ENCODE data around the gene NDUFAF2.

NDUFAF2 gene

GRCh38 chr5:61137835-61138234, 192.8 kb downstream of the NDUFAF2 start:
- DNase-seq, result no peak

DNA sequence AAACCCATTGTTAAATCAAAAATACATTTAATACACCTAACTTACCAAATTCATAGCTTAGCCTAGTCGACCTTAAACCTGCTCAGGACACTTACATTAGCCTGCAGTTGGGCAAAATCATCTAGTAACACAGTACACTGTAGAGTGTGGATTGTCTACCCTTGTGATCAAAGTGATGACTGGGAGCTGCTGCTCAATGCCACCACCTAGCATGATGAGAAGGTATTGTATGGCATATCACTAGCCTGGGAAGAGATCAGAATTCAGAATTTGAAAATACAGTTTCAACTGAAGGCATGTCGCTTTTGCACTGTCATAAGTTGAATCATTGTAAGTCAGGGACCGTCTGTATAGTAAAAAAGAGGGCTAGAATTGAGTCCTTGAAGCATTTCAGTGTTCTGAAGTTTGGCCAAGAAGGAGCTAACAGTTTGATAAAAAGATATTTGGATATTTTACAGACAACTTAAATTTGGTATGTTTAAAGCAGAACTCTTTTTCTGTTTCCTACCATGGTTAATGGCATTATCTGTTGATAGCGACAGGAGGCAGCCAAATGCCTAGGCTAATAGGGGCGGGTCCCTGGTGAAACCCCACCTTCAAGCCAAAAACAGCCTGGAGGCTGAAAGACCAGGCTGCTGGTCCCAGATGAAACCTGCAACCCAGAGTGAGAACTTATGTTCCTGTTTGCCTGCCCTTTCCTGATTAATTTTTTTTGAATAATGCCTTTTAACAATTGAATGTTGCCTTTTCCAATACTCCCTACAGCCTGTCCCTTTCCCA, 194.3 kb downstream of the NDUFAF2 start:
- no peak for DNase-seq

GRCh38 chr5:61139931-61140330, 194.9 kb downstream of the NDUFAF2 start:
- no peak for DNase-seq

- no peak for DNase-seq
Observed at GRCh38 chr5:61141801-61142200, 196.8 kb downstream of the NDUFAF2 start.

GRCh38 chr5:61142391-61142790, 197.4 kb downstream of the NDUFAF2 start:
- no peak for DNase-seq

DNA sequence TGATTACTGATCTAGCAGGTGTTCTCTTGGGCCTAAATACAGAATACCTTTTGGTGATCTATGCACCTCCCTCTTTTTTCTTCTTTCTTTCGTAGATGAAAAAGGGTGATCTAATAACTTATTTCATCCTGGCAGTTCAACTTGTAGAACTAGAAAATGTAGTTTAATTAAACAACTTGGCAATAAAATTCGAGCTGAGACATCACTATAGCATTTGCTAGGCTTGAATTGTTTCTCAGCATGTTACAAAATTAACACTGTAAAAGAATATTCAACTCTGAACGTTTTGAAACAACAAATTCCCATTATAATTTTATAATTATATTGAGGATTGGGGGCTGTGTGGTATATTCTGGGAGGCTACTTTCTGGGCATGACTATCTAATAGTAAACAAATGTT, 197.8 kb downstream of the NDUFAF2 start:
- no peak for DNase-seq

GRCh38 chr5:61148515-61148914, 203.5 kb downstream of the NDUFAF2 start:
- no peak for DNase-seq

DNA sequence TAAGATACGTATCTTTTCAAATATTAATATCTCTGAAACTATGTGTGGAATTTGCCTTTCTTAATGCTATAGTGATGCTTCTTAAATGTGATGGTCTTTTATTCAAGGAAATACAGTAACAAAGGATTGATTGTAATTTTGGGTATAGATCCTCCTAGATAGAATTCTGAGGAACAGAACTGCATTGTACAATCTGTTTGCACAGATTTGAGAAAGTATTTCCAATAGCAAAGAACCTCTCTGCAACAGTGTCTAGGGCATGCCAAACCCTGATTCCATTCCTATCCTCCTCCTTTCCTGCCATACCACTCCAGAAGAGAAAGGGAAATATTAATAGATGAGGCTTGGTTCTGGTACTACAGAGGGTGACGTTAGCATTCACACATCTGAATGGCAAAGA, 206.9 kb downstream of the NDUFAF2 start:
- no peak for DNase-seq

DNA sequence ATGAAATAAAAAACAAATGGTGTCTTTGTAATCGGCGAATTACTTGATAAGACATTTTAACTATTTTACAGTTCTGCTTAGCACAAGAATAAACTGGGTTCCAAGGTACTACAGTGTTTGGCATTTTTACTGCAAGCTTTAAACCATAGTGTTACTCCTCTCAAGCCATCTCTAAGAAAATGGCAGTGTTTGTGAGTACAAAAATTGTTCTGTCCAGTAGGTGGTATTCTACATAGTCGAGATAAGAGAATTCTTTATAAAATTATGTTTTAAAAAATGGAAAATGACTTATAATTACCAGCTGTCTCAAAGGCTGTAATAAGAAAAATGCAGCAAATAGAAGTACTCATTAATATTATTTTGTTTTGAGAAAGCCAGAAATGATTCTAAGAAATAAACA, 214.1 kb downstream of the NDUFAF2 start:
- no peak for DNase-seq

DNA sequence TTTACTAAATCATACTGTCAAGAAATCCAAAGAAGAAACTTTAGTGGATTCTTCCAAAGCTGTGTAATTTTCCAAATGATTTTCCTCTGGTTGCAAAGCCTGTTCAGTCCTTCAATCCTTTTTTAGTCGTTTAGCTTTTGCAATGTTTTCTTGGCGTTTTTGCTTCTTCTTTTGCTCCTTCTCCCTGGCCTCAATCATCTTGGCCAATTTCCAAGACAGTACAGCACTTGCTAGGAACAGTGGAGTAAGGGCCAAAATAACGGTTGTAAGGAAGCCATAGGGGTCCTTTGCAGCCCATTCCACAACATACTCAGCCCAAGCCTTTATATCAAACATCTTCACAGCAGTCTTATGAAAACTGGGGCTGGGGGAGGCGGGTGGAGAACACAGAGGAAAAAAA, 214.8 kb downstream of the NDUFAF2 start:
- no peak for DNase-seq

DNA sequence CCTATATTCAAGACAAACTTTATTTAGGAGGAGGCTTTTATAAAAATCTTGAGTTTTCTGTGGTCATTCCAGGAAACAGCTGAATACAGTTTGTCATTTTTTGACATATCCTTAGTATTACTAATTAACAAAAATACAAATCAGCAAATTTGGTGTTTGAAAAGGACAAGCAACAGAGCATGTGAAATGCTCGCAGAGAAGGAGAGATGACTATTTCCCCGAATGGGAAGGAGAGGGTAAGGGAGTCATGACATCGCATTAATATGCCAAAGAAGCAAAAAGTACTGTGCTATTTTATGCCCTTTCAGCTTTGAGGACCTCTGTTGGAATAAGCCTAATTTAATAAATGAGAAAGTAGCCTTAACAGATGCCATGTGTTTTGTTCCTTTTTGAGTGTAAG, 215.5 kb downstream of the NDUFAF2 start:
- no peak for DNase-seq

DNA sequence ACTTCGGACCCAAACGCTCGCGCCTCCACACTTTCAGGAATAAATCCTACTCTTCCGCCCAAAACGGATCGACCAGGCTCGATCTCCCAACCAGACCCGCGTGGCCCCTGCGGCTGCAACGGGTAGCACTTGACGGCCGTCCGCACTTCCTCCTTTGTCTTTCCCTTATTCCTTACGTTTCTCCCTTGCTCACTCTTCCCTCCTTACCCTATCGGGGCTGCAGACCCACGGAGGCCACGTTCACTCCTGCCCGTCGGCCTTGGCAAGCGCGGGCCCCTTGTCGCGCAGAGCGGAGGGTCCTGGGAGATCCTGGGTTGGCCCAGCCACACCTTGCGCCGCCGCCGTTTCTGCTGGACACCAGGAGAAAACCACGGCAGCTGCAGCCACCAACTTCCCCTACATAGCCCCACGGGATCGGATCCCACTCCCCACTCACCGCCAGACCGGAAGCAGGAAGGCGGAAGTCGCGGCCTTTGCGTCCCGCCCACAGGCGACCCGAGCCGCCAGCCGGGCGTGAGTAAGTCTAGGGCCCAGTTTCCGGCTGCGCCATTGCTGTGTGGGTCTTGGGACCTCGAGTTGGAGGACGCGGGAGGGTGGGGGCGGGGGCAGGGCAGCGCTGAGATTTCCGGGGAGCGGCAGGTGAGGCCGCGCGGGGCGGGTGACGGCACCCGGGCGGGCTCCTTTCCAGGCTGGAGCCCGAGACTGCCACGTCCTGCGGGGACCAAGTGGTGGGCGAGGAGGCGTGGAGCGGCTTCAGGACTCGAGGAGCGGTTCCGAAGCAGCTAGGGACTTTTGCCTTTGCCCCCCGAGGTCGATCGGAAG, 217.2 kb downstream of the NDUFAF2 start, which contains the start of gene SMIM15:
SMIM15 (minus strand) TSS at position 459 of the 822 bp plus-strand sequence. CDS start 2,297 bp downstream, outside the sequence.
- DNase-seq, result peak; percentile 17

- no peak for DNase-seq
Observed at GRCh38 chr5:61162832-61163567, 218.0 kb downstream of the NDUFAF2 start.

DNA sequence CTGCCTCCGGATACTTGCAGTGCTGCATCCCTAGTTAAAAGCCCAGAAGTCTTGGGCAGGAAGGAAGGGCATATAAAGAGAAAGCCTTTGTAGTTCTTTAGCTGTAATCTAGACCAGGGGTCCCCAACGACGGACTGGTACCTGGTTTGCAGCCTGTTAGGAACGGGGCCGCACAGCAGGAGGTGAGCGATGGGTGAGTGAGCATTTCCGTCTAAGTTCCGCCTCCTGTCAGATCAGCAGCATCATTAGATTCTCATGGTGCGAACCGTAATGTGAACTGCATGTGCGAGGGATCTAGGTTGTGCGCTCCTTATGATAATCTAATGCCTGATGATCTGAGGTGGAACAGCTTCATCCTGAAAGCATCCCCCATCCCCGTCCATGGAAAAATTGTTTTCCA, 218.9 kb downstream of the NDUFAF2 start:
- no peak for DNase-seq

DNA sequence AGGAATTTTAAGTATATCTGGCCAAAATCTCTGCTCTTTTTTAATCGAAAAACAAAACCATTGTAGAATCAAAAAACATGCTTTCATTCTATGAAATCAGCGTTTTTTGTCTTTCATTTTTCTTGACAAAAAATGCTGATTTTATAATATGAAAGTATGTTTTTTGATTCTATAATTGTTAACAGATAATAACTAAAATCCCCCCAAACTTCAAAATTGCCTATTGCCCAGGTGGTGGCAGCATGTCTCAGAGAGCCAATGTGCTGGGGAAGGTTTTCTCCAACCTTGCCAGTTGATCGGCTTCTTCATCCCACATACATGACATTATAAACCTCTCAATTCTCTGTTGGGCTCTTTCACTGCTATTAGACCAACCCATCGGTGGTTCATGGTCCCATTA, 222.4 kb downstream of the NDUFAF2 start:
- DNase-seq, result no peak

DNA sequence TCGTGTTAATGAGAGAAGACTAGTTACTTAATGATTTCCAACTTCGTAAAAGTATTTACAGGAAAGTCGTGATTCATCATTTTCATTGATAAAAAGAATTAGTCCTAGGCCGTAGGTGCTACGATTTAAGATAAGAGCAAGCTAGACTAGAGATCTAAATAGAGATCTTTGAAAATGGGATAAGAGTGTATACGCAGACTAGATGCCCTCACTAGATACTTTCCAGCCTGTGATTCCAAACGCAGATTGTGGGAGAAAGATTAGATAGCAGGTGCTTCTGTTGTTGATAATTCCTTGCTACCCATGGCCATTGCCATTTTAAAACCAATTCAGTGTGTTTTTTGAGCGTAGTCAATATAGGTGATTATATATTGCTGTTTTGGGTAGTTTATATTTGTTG, 223.9 kb downstream of the NDUFAF2 start:
- no peak for DNase-seq

GRCh38 chr5:61171479-61171878, 226.5 kb downstream of the NDUFAF2 start:
- DNase-seq, result no peak

- no peak for DNase-seq
Observed at GRCh38 chr5:61176631-61177030, 231.6 kb downstream of the NDUFAF2 start.

DNA sequence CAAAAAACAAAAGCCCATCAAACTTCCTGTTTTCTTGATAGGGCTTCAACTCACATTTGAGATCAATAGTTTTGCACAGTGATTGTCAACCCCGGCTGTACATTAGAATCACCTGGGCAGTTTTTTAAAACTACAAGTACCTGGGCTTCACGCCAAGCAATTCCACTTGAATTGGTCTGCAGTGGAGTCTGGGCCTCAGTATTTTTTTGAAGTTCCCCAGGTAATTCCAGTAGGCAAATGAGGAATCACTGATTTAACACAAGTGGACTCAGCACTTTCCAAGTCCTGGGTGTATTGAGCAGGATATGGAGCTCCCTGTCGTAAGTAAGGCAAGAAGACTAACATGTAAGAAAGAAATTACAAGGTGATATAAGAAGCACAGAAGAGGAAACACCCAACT, 232.1 kb downstream of the NDUFAF2 start:
- no peak for DNase-seq

DNA sequence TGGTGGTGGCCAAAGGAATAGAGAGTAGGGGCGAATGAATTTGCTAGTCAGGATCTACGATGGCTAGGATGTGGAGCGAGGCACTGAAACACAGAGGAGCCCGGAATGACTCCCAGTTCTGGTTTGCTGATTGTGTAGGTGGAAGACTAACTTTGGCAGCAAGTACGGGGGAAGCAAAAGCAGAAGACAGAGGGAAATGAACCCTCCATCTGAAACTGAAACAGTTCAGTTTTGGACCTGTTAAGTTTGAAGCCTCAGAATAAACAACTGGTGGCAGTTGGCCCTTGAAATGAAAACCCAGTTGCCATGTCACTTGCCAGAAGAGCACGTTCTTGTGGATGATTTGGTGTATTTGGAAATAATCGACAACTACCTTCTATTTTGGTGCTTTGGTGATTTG, 232.7 kb downstream of the NDUFAF2 start:
- no peak for DNase-seq

GRCh38 chr5:61178702-61179101, 233.7 kb downstream of the NDUFAF2 start:
- no peak for DNase-seq

GRCh38 chr5:61180886-61181285, 235.9 kb downstream of the NDUFAF2 start:
- DNase-seq, result no peak

- DNase-seq, result no peak
Observed at GRCh38 chr5:61182449-61182848, 237.4 kb downstream of the NDUFAF2 start.

DNA sequence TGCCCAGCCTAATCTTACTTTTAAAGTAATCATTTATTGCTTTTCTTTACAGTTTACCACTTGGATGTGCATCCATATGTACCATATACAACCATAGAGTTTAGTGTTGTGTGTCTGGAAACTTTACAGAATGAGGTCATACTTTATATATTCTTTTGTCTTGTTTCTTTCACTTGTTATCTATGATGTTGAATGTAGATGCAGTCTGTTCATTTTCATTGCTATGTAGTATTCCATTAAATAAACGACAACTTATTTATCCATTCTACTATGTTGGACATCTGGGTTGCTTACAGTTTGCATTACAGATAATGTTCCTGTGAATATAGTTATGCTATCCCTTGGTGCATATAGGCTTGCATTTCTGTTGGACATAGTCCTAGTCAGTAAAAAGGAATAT, 238.5 kb downstream of the NDUFAF2 start:
- DNase-seq, result no peak

All from NCI-H1417 treated with DMSO at 0.1 percent for 48 hours (cell line).